HG02588 (cell line): ENCODE measurements around the gene TMEM52B.

ENCODE experiments used
- ATAC-seq: cut with Tn5 transposase; IDR thresholded peaks from one replicate; pipeline ENCODE4 v1.9.1; 2021; ENCODE audit warnings: mild to moderate bottlenecking, moderate library complexity; ENCODE audit not compliant: unreplicated experiment

The TMEM52B gene

DNA sequence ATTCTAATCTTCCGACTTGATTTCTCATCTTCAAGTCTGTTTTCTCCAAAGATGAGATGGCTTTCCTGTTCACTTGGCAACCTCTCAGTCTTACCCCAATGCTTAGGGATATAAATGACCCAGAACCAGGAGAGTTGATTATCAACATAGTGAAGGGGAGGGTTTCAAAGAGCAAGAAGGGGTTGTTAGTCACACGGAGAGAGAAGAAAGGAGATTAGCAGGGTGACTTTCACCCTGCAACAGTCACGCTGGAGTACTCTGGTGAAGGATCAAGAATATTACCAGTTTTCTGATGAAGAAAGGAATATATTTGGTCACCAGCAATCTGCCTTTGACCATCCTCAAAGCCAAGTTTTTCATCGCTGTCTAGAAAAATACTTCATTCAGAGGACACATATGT, at the start of gene TMEM52B:
TSS of gene TMEM52B (plus strand) at position 212 of the 400 bp plus-strand sequence. CDS start 543 bp downstream, outside the sequence.
- ATAC-seq, result no peak

DNA sequence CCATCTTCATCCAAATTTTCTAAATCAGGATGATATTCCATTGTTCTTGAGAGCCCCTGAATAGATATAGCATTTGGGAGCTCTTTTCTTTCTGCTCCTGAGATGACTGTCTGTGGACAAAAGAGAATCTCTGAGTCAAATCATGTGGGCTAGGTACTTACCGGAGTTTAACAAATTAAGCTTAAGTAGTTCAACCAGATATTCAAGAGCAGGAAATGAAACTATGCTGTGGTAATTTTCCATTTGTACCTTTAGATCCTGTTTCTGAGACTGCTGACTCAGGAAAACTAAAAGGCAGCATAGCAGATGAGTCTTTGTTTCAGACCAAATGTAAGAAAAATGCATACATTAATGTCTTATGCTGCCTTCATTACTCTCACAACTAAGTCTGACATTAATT, 48.8 kb upstream of the TMEM52B start, which contains the start of gene CLEC7A:
TSS of gene CLEC7A (minus strand) at position 158 of the 400 bp plus-strand sequence. CDS start at position 41, 117 bp downstream.
- peak; percentile 67 for ATAC-seq

DNA sequence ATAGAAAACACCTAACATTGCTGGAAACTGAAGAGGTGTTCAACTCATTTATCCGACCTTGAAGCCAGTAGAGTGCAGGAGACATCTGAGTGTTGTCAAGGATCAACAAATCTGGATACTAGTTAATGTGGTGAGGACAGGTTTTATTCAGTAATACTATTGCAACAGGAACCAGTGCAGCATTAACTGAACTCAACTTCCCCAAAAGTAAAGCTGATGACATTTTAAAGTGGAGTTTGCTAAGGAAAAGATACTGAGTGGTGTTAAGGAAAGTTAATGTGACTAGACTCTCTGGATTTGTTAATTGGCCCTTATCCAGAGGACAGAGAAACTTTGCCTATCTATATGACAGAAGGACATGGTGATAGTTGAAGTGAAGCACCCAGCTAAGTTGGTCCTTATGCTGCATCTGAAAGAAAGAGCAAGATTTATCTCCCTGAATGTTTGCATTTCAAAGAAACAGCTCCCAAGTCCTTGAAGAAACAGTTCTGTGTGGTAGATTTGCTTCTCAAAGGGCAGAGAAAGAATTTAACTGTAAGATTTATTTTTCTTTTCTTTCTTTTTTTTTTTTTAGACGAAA, 47.6 kb upstream of the TMEM52B start:
- ATAC-seq, result no peak

DNA sequence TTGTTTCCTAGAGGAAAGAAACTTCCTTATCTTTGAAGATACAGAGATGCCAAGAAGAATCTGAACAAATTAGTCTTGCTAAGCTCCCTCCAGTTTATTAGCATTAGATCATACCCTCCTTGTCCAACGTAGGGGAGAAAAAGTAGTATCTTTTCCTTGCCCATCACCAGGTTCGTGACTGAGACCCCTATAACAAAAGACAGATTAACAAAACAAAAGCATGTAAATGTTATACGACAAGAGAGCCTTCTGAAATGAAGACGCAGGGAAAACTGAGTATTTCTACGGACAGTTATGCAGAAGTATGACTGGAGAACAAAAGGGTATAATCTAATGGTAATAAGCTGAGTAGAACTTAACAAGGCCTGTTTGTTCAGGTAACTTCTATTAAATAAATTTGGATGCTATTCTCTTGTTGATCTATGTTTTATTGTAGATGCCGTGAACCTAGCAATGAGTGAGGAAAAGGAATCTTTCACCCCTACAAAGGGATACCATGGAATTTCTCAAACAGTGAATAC, 45.9 kb upstream of the TMEM52B start:
- no peak for ATAC-seq

DNA sequence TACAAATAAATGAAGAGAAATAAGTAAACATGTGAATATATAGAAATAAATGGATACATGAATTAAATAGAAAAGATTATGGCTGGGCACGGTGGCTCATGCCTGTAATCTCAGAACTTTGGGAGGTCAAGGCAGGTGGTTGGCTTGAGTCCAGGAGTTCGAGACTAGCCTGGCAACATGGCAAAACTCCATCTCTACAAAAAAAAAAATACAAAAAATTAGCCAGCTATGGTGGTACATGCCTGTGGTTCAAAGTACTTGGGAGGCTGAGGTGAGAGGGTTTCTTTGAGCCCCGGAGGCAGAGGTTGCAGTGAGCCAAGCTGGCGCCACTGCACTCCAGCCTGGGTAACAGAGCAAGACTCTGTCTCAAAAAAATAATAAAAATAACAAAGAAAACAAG, 43.7 kb upstream of the TMEM52B start:
- no peak for ATAC-seq

DNA sequence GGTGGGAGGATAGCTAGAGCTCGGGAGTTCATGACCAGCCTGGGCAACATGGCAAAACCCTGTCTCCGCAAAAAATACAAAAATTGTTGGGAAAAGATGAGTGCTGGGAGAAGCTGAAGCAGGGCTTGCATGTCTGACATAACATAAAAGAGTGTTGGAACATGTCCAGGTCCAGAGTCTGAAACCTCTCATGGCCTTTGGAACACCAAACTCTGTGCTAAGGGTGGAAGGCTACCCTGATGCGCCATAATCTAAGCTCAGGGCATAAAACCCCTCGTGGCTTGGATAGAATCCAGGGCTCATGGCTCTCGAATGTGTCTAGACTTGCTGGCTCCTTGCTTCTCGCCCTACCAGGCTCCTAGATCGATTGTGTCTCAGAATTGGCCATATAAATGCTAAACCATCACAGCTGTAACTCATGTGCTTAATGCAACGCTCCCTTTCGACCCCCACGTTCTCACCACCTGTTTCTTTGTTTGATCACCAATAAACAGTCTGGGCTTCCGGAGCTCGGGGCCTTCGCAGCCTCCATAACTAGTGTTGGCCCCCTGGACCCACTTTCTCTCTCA, 42.1 kb upstream of the TMEM52B start:
- no peak for ATAC-seq

DNA sequence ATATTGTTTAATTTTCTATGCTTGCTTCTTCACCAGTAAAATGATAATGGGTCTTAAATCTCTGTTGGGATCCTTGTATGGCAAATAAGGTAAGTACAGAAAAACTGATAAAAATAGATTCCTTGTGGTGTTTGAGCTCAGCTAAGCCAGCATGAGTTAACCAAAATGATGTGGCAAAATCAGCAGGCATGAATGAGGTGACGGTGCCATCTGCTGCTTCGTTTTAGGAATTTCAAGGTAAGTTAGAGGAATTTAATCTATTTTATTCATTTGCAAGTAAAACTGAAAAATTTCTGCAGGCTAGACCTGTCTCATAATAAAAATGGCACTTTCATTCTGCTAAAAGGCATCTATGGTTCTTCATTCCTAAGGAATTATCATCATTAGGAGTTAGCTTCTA, 38.8 kb upstream of the TMEM52B start:
- no peak for ATAC-seq

DNA sequence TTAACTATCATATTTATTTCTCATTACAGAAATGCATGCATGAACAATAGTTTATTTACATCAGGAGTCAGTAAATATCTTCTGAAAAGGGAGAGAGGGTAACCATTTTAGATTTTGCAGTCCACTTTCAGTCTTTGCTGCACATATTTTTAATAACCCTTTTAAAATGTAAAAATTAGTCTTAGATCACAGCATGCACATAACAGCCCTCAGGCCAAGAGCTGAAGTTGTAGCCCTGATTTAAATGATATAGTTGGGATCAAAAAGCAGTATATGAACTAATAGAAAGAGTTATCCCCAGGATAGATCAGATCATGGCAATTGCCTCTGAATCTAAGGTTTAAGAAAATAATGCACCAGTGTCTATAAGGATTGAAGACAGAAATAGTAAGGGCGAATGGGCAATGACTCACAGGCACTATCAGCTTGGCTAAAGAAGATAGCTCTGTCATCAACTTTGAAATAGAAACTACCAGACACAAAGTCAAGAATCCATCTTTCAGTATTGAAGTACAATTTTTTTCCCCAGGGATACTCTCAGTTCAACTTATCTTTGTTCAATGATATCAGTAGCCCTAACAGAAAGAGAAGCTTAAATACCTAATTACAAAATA, 35.7 kb upstream of the TMEM52B start:
- no peak for ATAC-seq

DNA sequence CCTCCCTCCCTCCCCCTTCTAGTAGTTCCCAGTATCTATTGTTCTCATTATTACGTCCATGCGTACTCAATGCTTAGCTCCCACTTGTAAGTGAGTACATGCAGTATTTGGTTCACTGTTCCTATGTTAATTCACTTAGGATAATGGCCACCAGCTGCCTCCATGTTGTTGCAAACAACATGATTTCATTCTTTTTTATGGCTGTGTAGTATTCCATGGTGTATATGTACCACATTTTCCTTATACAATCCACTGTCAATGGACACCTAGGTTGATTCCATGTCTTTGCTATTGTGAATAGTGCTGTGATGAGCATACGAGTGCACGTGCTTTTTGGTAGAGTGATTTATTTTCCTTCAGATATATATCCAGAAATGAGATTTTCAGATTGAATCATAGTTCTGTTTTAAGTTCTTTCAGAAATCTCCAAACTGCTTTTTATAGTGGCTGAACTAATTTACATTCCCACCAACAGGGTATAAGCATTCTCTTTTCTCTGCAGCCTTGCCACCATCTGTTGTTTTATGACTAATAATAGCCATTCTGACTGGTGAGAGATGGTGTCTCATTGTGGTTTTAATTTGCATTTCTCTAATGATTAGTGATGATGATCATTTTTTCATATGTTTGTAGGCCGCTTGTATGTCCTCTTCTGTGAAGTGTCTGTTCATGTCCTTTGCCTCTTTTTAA, 31.0 kb upstream of the TMEM52B start:
- ATAC-seq, result peak; percentile 65

DNA sequence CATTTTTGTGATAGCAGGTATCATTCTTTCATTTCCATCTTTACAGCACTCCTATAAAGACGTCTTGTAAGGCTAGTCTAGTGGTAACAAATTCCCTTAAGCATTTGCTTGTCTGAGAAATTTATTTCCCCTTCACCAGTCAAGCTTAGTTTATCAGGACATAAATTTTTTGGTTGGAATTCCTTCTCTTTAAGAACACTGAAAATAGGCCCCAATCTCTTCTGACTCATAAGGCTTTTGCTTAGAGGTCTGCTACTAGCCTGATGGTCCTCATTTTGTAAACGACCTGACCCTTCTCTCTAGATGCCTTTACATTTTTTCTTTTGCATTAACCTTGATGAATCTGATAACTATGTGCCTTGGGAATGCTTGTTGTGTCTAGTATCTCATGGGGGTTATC, 27.2 kb upstream of the TMEM52B start:
- no peak for ATAC-seq

DNA sequence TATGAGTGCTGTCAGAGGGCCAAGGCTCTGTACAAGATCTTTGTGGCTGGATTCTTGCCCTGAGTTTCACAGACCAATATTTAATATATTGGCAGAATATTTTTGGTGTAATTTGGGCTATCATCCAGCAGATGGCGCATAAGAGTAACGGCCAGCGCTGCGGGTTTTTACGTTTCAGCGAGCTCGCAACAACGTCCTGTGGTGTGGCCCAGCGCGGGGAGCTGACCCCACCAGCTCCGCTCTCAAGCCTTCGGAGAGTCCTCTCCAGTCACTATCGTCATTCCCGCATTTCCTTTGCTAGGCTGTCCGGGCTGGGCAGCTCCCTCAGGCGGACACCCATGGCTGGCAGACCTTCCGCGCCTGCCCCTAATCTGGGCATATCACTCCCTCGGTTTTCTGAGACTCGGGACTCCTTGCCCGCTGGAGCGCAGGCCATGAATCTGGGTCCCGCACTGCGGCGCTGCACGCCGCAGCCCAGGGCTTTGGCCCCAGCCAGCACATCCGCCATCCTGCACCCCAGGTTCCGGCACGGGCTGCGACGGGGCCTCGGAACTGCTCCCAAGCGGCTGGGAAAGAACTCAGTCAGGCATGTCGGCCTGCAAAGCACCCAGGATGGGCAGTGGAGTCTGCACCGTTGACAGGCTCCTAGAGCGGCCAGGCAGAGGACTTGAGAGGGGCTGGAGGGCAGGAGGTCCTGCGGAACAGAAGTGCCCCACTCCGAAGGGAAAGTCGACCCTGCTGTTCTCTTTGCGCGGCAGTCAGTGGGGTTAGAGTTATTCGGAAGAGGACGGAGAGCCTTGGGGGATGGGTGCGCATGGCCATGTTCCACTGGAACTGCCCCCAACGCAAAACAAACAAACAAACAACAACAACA, 25.3 kb upstream of the TMEM52B start:
- peak; percentile 47 for ATAC-seq

DNA sequence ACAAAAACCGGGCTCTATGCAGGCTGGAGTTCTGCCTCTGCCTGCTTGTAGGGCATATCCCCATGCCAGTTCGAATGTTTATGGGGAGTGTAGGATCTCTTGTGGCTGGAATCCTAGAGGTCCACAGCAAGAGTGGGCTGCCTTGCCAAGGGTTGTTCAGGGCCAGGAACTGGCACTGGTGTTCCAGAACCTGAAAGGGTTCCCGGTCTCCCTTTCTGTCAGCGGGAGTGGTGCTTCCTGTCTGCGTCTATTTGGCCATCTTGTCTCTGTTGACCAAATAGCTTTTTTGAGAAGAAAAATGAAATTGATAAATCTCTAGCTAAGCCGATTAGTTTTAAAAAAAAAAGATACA, 24.7 kb upstream of the TMEM52B start:
- no peak for ATAC-seq

DNA sequence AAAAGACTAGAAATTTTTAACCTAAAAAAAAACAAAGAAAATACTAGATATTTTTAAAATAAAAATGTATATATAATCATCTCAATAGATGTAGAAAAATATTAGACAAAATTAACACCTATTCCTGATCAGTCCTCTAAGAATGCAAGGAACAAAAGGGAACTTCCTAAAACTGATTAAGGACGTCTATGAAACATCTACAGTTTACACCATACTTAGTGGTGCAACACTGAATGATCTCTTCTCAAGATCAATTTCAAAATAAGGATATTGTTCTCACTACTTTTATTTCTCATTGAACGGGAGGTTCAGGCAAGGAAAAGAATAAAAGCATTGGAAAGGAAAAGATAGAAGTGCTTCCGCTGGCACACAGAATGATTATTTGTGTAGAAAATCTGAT, 22.9 kb upstream of the TMEM52B start:
- ATAC-seq, result no peak

DNA sequence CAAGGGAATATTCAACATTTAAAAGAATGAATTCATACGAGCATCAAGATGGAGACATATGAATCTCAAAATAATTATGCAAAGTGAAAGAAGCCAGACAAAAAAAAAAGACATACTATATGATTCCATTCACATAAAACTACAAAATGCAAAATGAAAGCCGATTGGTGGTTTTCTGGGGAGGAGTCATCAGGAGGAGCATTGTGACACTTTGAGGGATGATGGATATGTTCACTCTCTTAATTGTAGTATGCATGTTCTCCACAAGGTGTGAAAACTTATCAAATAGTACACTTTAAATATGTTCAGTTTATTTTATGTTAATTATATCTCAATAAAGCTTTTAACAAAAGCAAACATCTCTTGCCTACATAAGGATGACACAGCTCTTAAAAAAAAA, 20.4 kb upstream of the TMEM52B start:
- no peak for ATAC-seq

DNA sequence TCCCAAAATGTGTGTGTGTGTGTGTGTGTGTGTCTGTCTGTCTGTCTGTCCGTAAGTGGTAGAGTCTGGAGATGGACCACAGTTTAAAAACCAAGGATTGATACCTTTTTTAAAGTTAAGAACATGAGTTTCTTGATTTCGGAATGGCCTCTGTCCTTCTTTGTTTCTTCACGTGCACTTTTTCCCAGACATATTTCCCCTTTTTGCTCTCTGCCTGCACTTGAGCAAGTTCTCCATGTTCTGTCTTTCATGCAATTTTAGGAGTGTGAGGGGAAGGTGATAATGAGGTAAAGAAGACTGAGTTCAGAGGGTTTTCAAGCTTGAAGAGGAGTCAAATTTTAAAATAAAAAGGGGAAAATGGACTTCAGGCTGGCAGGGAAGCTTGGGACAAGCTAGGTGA, 19.6 kb upstream of the TMEM52B start:
- no peak for ATAC-seq

DNA sequence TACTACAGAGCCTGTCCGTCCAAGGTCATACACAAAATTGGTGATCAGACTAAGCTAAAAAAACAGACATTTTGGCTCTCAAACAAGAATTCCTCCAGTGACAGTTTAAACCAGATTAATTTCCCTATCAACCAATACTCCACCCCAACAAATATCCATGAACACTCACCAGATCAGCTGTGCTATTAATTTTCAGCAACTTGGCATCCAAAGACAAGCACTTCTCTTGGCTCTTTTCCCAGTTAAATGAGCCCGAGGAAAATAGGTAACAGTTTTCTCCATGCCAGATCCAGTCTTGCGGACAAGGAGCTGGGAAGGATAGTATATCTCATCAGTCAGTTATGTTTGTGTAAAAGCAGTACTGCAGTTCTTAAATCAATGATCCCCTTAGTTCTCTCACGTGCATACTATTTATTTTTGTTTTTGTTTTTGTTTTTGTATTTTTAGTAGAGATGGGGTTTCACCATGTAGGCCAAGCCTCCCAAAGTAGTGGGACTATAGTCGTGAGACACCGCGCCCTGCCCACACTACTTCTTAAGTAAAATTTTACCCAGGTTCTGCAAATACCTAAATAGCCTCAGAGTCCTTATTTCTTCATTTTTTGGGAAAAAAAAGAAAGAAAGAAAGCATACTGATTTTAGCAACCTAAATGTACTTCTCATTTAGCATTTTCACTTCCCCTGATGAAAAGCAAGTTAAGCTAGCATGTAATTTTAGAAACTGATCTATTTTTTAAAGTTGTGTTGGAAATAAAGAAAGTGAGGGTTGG, 18.0 kb upstream of the TMEM52B start:
- no peak for ATAC-seq

DNA sequence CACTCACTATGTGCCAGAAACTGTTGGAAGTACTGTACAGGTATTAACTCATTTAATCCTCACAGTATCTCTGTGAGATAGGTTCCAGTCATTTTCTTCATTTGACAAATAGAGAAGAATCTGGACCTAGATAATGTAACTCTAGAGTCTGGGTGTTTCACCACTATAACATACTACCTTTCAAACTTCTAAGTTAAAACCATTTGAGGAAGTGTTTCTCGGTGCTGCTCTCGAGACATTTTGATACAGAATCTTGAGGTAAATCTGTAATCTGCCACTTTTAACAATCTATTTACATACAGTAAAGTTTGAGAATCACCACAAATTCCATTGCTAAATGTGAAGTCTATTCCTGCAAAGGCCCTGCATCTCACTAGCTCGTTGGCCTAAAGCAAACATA, 15.7 kb upstream of the TMEM52B start:
- no peak for ATAC-seq

DNA sequence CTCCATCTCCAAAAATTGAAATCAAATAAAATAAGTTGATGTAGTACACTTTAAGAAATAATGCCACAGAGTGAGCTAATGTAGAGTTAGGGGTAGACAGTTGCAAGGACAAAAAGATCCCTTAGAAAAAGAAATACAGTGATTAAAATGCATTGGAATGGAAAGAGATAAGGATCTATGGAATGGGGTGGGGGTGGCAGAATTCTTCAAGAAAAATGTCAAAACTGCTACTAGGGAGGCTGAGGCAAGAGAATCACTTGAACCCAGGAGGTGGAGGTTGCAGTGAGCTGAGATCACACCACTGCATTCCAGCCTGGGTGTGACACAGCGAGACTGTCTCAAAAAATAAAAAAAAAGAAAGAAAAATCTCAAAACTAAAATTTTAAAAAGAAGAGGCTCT, 13.4 kb upstream of the TMEM52B start:
- ATAC-seq, result no peak

DNA sequence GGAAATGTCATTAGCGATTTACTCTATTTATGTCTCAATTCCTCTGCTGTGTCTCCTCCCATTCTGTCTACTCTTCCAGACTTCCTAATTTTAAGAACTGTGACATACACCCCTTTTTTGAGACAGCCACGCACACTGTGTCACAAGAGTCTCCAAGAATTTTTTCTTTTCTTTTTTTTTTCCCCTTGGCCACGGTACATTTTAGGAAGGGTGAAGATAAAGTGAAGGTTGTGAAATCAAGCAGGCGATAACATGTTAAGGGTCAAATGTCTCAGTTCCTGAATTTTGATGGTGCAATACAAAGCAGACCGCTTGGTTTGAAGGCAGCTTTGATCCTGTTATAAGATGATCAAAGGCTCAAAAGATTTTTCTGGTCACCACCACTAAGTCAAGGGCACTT, 11.2 kb upstream of the TMEM52B start:
- ATAC-seq, result no peak

DNA sequence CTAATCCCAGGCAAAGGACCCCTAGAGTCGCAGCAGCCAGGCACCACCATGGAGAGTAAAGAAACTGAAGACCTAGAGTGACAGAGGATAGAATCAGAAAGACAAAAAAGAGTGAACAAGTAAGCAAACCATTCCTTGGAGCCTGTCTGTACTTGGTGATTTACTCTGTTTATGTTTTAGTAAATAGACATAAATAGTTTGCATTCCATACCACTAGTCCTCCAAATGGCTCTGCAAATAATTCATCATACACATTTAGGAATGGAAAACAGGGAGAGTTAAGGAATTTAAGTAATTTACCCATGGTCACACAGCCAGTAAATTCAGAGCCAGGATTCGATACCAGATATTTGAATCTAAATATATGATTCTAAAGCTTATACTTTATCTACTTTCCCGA, 9.7 kb upstream of the TMEM52B start:
- no peak for ATAC-seq
